Right atrium auricular region (tissue), 2 donors: ENCODE results near the gene C9orf85. TPM values are rescaled to one million over a fixed set of nuclear protein-coding genes. Genes with fewer than 3 reads are reported as not detected.

Source experiments
- DNase-seq: peaks from one replicate; pipeline ENCODE4 v3.0.0-alpha.2; 2019; ENCODE audit warnings: low spot score
- H3K27ac ChIP-seq, 2 donors: fragments of 200-600 bp; sonication (generic); 1 replicate in 1 of 2; 2 replicates in 1 of 2; pipeline ENCODE4 v1.5.1; 2016 to 2019
- H3K27me3 ChIP-seq, 2 donors: fragments of 200-600 bp; sonication (generic); one replicate each; pipeline versions ENCODE4 v1.5.1 to v1.6.0; 2017 to 2019
- H3K36me3 ChIP-seq: fragments of 200-600 bp; sonication (generic); one replicate; pipeline ENCODE4 v1.5.1; 2016
- H3K4me1 ChIP-seq, 2 donors: fragments of 200-600 bp; sonication (generic); one replicate each; pipeline versions ENCODE4 v1.5.1 to v1.6.0; 2017 to 2019
- H3K4me3 ChIP-seq, 2 donors: fragments of 200-600 bp; sonication (generic); 1 replicate in 1 of 2; 2 replicates in 1 of 2; pipeline ENCODE4 v1.5.1; 2017 to 2019; ENCODE audit warnings: mild to moderate bottlenecking in 1 of 2, moderate library complexity in 1 of 2
- H3K9me3 ChIP-seq, 2 donors: fragments of 200-600 bp; sonication (generic); one replicate each; pipeline ENCODE4 v1.5.1; 2019
- total RNA-seq, 2 donors: library from RNA; depleted of rRNA; stranded (reverse); fragments of >200 nt; gene quantifications; one replicate each; pipeline ENCODE4 v1.1.0, GENCODE V29; 2016
- TF ChIP-seq, protein P1 (sequence below), 2 donors: fragments of 200-600 bp; sonication (generic); IDR thresholded peaks; one replicate each; pipeline ENCODE4 v1.5.1; 2019; ENCODE audit warnings: antibody characterized with exemption in 2 of 2

Gene C9orf85
- total RNA-seq, 2 donors from 2014 or later, result 5.5 to 9.0 TPM

- Histone ChIP-seq H3K9me3 (peaks cover 0 to 8% of the 10 kb centered on the region in 2 donors), H3K27me3 (no peaks in the 10 kb centered on the region), H3K4me1 (no peaks in the 10 kb centered on the region), H3K36me3 (peaks cover 11% of the 10 kb centered on the region), H3K27ac (no peak overlapping the region), H3K4me3 (no peak overlapping the region)
- TF ChIP-seq, protein P1, sequence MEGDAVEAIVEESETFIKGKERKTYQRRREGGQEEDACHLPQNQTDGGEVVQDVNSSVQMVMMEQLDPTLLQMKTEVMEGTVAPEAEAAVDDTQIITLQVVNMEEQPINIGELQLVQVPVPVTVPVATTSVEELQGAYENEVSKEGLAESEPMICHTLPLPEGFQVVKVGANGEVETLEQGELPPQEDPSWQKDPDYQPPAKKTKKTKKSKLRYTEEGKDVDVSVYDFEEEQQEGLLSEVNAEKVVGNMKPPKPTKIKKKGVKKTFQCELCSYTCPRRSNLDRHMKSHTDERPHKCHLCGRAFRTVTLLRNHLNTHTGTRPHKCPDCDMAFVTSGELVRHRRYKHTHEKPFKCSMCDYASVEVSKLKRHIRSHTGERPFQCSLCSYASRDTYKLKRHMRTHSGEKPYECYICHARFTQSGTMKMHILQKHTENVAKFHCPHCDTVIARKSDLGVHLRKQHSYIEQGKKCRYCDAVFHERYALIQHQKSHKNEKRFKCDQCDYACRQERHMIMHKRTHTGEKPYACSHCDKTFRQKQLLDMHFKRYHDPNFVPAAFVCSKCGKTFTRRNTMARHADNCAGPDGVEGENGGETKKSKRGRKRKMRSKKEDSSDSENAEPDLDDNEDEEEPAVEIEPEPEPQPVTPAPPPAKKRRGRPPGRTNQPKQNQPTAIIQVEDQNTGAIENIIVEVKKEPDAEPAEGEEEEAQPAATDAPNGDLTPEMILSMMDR (IDR thresholded peaks at IDR 0.05), result no peak
- no peak for DNase-seq
These were observed 57.2 kb downstream of the C9orf85 start for GRCh38 chr9:71968541-71969090.

- Histone ChIP-seq H3K27ac (no peak overlapping the region), H3K27me3 (no peaks in the 10 kb centered on the region), H3K4me3 (no peak overlapping the region), H3K36me3 (peaks cover 5% of the 10 kb centered on the region), H3K4me1 (peaks cover 0 to 7% of the 10 kb centered on the region in 2 donors), H3K9me3 (no peaks in the 10 kb centered on the region)
- no peak for DNase-seq
- TF ChIP-seq, protein P1 (IDR thresholded peaks at IDR 0.05), result peak in 1 of 2 donors; percentile 33
These were observed 64.4 kb downstream of the C9orf85 start for GRCh38 chr9:71975833-71976232.

- Histone ChIP-seq H3K27ac (no peak overlapping the region), H3K9me3 (no peaks in the 10 kb centered on the region), H3K36me3 (peaks cover 5% of the 10 kb centered on the region), H3K4me1 (peaks cover 0 to 7% of the 10 kb centered on the region in 2 donors), H3K4me3 (no peak overlapping the region), H3K27me3 (no peaks in the 10 kb centered on the region)
- TF ChIP-seq, protein P1 (IDR thresholded peaks at IDR 0.05), result no peak
- no peak for DNase-seq
These were observed 65.6 kb downstream of the C9orf85 start for GRCh38 chr9:71977003-71977402.

DNA sequence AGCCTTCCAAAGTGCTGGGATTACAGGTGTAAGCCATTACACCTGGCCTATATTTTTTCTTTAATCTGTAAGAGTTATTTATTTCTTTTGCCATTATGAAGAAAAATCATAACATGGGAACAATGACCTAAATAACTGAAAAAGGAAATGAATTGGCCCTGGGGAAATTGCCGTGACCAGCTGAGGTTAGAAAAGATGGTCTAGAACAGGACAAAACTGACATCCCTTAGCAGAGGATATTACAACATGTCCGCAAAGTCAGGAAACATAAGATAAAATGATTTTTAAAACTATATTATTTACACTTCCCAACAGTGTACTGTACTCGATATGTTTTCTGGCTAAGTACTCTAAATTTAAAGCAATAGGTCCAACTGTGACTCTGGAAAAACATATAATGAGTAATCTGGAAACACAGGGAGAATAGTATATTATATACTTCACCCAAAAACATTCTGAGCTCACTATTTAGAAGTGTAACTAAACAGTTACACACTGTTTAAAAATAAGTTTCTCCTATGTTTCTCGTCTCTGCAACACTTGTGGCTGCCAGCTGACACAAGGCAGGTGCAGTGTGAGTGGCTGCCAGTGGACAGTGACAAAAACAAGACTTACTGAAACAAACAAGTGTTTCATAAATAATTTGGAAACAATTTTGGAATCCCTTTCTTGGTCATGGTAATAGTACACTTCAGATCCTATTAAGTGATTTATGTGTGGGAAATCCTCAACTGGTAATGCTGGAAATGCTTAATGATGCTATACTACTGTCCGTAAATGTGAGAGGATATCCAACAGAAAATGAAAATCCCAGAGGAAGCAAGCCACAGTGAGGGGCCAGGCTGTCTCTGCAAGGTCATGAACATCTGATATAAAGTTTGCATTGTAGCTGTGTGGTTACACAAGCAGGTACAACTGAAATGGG is 69.1 kb downstream of the C9orf85 start:
- peaks cover 0 to 7% of the 10 kb centered on the region in 2 donors for H3K4me1 ChIP-seq
- DNase-seq, result no peak
- no peaks in the 10 kb centered on the region for H3K36me3 ChIP-seq
- H3K27ac ChIP-seq, result peak overlapping the region; percentile 29 to 43
- no peaks in the 10 kb centered on the region for H3K9me3 ChIP-seq
- TF ChIP-seq, protein P1 (IDR thresholded peaks at IDR 0.05), result no peak
- H3K4me3 ChIP-seq, result no peak overlapping the region
- no peaks in the 10 kb centered on the region for H3K27me3 ChIP-seq

DNA sequence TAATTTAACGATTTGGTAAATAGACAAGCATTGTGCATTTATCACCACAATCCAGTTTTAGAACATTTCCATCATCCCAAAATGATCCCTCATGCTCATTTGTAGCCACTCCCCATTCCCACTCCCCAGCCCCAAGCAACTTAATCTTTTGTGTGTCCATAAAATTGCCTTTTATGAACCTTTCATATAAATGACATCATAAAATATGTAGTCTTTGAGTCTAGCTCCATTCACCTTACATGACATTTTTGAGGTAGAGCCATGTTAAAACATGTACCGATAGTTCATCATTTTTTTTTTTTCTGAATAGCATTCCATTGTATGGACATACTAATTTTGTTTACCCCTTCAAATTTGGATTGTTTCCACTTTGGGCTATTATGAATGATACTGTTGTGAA is 70.5 kb downstream of the C9orf85 start:
- H3K4me3 ChIP-seq, result no peak overlapping the region
- TF ChIP-seq, protein P1 (IDR thresholded peaks at IDR 0.05), result no peak
- no peaks in the 10 kb centered on the region for H3K27me3 ChIP-seq
- DNase-seq, result no peak
- H3K27ac ChIP-seq, result no peak overlapping the region
- no peaks in the 10 kb centered on the region for H3K36me3 ChIP-seq
- H3K9me3 ChIP-seq, result no peaks in the 10 kb centered on the region
- H3K4me1 ChIP-seq, result peaks cover 0 to 7% of the 10 kb centered on the region in 2 donors
